Testis (tissue), 3 donors: Measurements from ENCODE around the gene TMEM117. TPM values are rescaled to one million over a fixed set of nuclear protein-coding genes. Genes with fewer than 3 reads are reported as not detected.

Source experiments
- DNase-seq: peaks from one replicate; pipeline ENCODE4 v3.0.0-alpha.2; 2019
- H3K27ac ChIP-seq, 2 donors: fragments of 200-600 bp; sonication (generic); one replicate each; pipeline ENCODE4 v1.5.1; 2019
- H3K27me3 ChIP-seq: fragments of 200-600 bp; sonication (generic); one replicate; pipeline ENCODE4 v1.5.1; 2019
- H3K36me3 ChIP-seq: fragments of 200-600 bp; sonication (generic); one replicate; pipeline ENCODE4 v1.5.1; 2017; ENCODE audit warnings: low read depth; ENCODE audit errors: missing control alignments
- H3K4me1 ChIP-seq: fragments of 200-600 bp; sonication (generic); one replicate; pipeline ENCODE4 v1.5.1; 2019
- H3K4me3 ChIP-seq, 2 donors: fragments of 200-600 bp; sonication (generic); one replicate each; pipeline ENCODE4 v1.5.1; 2017 to 2019
- H3K9me3 ChIP-seq: fragments of 200-600 bp; sonication (generic); one replicate; pipeline ENCODE4 v1.5.1; 2017
- CTCF ChIP-seq, 3 experiments: fragments of 450-650 bp in 2 of 3; fragments of 200-600 bp in 1 of 3; sonication (generic) in 1 of 3; IDR thresholded peaks; one replicate each; pipeline ENCODE4 v1.5.1; 2016 to 2019; ENCODE audit warnings: antibody characterized with exemption in 3 of 3, mild to moderate bottlenecking in 2 of 3, moderate library complexity in 1 of 3
- POLR2A ChIP-seq: fragments of 450-650 bp; IDR thresholded peaks from one replicate; pipeline ENCODE4 v1.6.1; 2017; ENCODE audit warnings: antibody characterized with exemption, mild to moderate bottlenecking, moderate library complexity
- WGBS, 2 donors: methylation state at CpG; one replicate each; pipeline ENCODE4 v1.1.5; 2018; 5-methylcytosine and 5-hydroxymethylcytosine counted together
- intact Hi-C: fragments of 100-400 bp; cut with DNase I; formaldehyde crosslinking; loops from one replicate; pipeline ENCODE4 v1.15.1; 2023; ENCODE audit warnings: low total_unique reads
- polyA plus RNA-seq: library from polyadenylated mRNA; stranded (reverse); fragments of 350-450 nt; fragmentation: Illumina TruSeq; extraction: RNeasy Lipid Tissue Mini Kit (QIAGEN cat#74804); gene quantifications from one replicate; pipeline ENCODE4 v1.2.3, GENCODE V29; 2014; ENCODE audit warnings: low read depth, low replicate concordance; ENCODE audit not compliant: insufficient read depth
- total RNA-seq, 2 donors: library from RNA; depleted of rRNA; stranded (reverse); fragments of >200 nt; gene quantifications; one replicate each; pipeline ENCODE4 v1.2.3, GENCODE V29; 2016

TMEM117 gene
- total and polyA plus RNA-seq, 3 donors from 2014 or later = 6.1 to 17.7 (median 14.8) TPM

GRCh38 chr12:44091948-44092606 is 256.2 kb downstream of the TMEM117 start:
- no peaks in the 10 kb centered on the region for H3K27me3 ChIP-seq

GRCh38 chr12:44098786-44099185 is 262.9 kb downstream of the TMEM117 start:
- H3K9me3 ChIP-seq = no peaks in the 10 kb centered on the region
- 50 to 56% methylated on average over 1 of the region's 1 CpG for WGBS, 2 donors
- H3K4me3 ChIP-seq = no peak overlapping the region
- no peak for DNase-seq
- no peaks in the 10 kb centered on the region for H3K27me3 ChIP-seq
- intact Hi-C loops = no loop called here
- no peak overlapping the region for H3K27ac ChIP-seq
- no peak for TF ChIP-seq CTCF (IDR thresholded peaks at IDR 0.05)
- TF ChIP-seq POLR2A = no peak
- H3K4me1 ChIP-seq = no peaks in the 10 kb centered on the region
- no peaks in the 10 kb centered on the region for H3K36me3 ChIP-seq

More at GRCh38 chr12:44091948-44092606, 256.2 kb downstream of the TMEM117 start:
- no peak for TF ChIP-seq CTCF (IDR thresholded peaks at IDR 0.05)
- no peak for TF ChIP-seq POLR2A
- H3K27ac ChIP-seq = no peak overlapping the region
- peaks cover 10% of the 10 kb centered on the region for H3K4me1 ChIP-seq
- H3K9me3 ChIP-seq = no peaks in the 10 kb centered on the region
- intact Hi-C loops = no loop called here
- DNase-seq = no peak
- no peaks in the 10 kb centered on the region for H3K36me3 ChIP-seq
- no peak overlapping the region for H3K4me3 ChIP-seq
- 74 to 78% methylated on average over 3 of the region's 3 CpGs for WGBS, 2 donors

- intact Hi-C loops = no loop called here
- no peaks in the 10 kb centered on the region for H3K36me3 ChIP-seq
- H3K27ac ChIP-seq = no peak overlapping the region
- TF ChIP-seq CTCF (IDR thresholded peaks at IDR 0.05) (no peak), POLR2A (no peak)
- 87 to 91% methylated on average over 1 of the region's 1 CpG for WGBS, 2 donors
- no peaks in the 10 kb centered on the region for H3K4me1 ChIP-seq
- no peak overlapping the region for H3K4me3 ChIP-seq
- DNase-seq = no peak
- no peaks in the 10 kb centered on the region for H3K9me3 ChIP-seq
- no peaks in the 10 kb centered on the region for H3K27me3 ChIP-seq
These were observed 263.6 kb downstream of the TMEM117 start for GRCh38 chr12:44099486-44099885.

GRCh38 chr12:44100264-44100663 is 264.4 kb downstream of the TMEM117 start:
- intact Hi-C loops = no loop called here
- 88% methylated on average over 2 of the region's 2 CpGs for WGBS, 2 donors
- Histone ChIP-seq H3K4me3 (no peak overlapping the region), H3K9me3 (no peaks in the 10 kb centered on the region), H3K36me3 (no peaks in the 10 kb centered on the region), H3K27me3 (no peaks in the 10 kb centered on the region), H3K27ac (no peak overlapping the region), H3K4me1 (no peaks in the 10 kb centered on the region)
- no peak for DNase-seq
- TF ChIP-seq POLR2A (no peak), CTCF (IDR thresholded peaks at IDR 0.05) (no peak)

- H3K9me3 ChIP-seq = no peaks in the 10 kb centered on the region
- H3K27me3 ChIP-seq = no peaks in the 10 kb centered on the region
- 90 to 96% methylated on average over 4 of the region's 4 CpGs for WGBS, 2 donors
- intact Hi-C loops = no loop called here
- H3K36me3 ChIP-seq = no peaks in the 10 kb centered on the region
- H3K4me3 ChIP-seq = no peak overlapping the region
- no peak for TF ChIP-seq POLR2A
- no peak for TF ChIP-seq CTCF (IDR thresholded peaks at IDR 0.05)
- no peak for DNase-seq
- no peak overlapping the region for H3K27ac ChIP-seq
- H3K4me1 ChIP-seq = no peaks in the 10 kb centered on the region
These were observed 265.6 kb downstream of the TMEM117 start for GRCh38 chr12:44101475-44101874.
